ENCODE data around the gene RNF114. TPM values are rescaled to one million over a fixed set of nuclear protein-coding genes. Genes with fewer than 3 reads are reported as not detected.

RNF114 gene
- total RNA-seq, 1 experiment from 2014 or later, result 90.0 TPM

GRCh38 chr20:49909499-49910339, 26.5 kb upstream of the RNF114 start:
- TF ChIP-seq CTCF (conservative IDR thresholded peaks at IDR 0.05; ENCODE audit: low read depth, low read length), result 0 out of 2 replicates have a peak, but pooled peaks have one; percentile 16
- no peak for TF ChIP-seq EZH2 (IDR thresholded peaks at IDR 0.05; ENCODE audit: borderline replicate concordance, low read depth, low read length, poor library complexity, severe bottlenecking)
- intact Hi-C loops (cut with micrococcal nuclease; ENCODE audit: unreplicated experiment), result no loop called here
- CTCF ChIA-PET, result no interaction called here
- DNase-seq (ENCODE audit: low spot score), result no peak
- Histone ChIP-seq H3K9me3 (ENCODE audit: low read depth, low read length, poor library complexity, severe bottlenecking) (no peaks in the 10 kb centered on the region), H3K4me3 (ENCODE audit: low read depth, low read length, poor library complexity, severe bottlenecking) (no peak overlapping the region), H3K27me3 (replicated peaks; ENCODE audit: insufficient read depth, low read depth, low read length, poor library complexity) (no peaks in the 10 kb centered on the region), H3K36me3 (ENCODE audit: insufficient read depth, low read length, poor library complexity, severe bottlenecking) (peaks cover 20% of the 10 kb centered on the region), H3K4me1 (ENCODE audit: insufficient read depth, low read length, poor library complexity, severe bottlenecking) (peaks cover 8% of the 10 kb centered on the region), H3K27ac (ENCODE audit: low read depth, low read length, poor library complexity, severe bottlenecking) (no peak overlapping the region)
- no TSS peak for BruUV-seq (replicated peaks)
- POLR2A ChIA-PET (ENCODE audit: low non-redundant PET), result no interaction called here

- Histone ChIP-seq H3K27ac (ENCODE audit: low read depth, low read length, poor library complexity, severe bottlenecking) (no peak overlapping the region), H3K27me3 (replicated peaks; ENCODE audit: insufficient read depth, low read depth, low read length, poor library complexity) (no peaks in the 10 kb centered on the region), H3K9me3 (ENCODE audit: low read depth, low read length, poor library complexity, severe bottlenecking) (no peaks in the 10 kb centered on the region), H3K4me1 (ENCODE audit: insufficient read depth, low read length, poor library complexity, severe bottlenecking) (peaks cover 8% of the 10 kb centered on the region), H3K36me3 (ENCODE audit: insufficient read depth, low read length, poor library complexity, severe bottlenecking) (peaks cover 14% of the 10 kb centered on the region), H3K4me3 (ENCODE audit: low read depth, low read length, poor library complexity, severe bottlenecking) (no peak overlapping the region)
- DNase-seq (ENCODE audit: low spot score), result no peak
- TF ChIP-seq EZH2 (IDR thresholded peaks at IDR 0.05; ENCODE audit: borderline replicate concordance, low read depth, low read length, poor library complexity, severe bottlenecking), result no peak
- no peak for TF ChIP-seq CTCF (conservative IDR thresholded peaks at IDR 0.05; ENCODE audit: low read depth, low read length)
- intact Hi-C loops (cut with micrococcal nuclease; ENCODE audit: unreplicated experiment), result no loop called here
- CTCF ChIA-PET, result no interaction called here
- no TSS peak for BruUV-seq (replicated peaks)
- POLR2A ChIA-PET (ENCODE audit: low non-redundant PET), result no interaction called here
Measured at GRCh38 chr20:49910340-49910706, 25.9 kb upstream of the RNF114 start.

GRCh38 chr20:49913399-49914047, 22.7 kb upstream of the RNF114 start:
- no peaks in the 10 kb centered on the region for H3K27me3 ChIP-seq (replicated peaks; ENCODE audit: insufficient read depth, low read depth, low read length, poor library complexity)
- no peaks in the 10 kb centered on the region for H3K36me3 ChIP-seq (ENCODE audit: insufficient read depth, low read length, poor library complexity, severe bottlenecking)
- intact Hi-C loops (cut with micrococcal nuclease; ENCODE audit: unreplicated experiment), result no loop called here
- DNase-seq (ENCODE audit: low spot score), result no peak
- ChIA-PET POLR2A (ENCODE audit: low non-redundant PET) (no interaction called here), CTCF (no interaction called here)
- BruUV-seq (replicated peaks), result no TSS peak
- peaks cover 8% of the 10 kb centered on the region for H3K4me1 ChIP-seq (ENCODE audit: insufficient read depth, low read length, poor library complexity, severe bottlenecking)
- H3K4me3 ChIP-seq (ENCODE audit: low read depth, low read length, poor library complexity, severe bottlenecking), result no peak overlapping the region
- TF ChIP-seq EZH2 (IDR thresholded peaks at IDR 0.05; ENCODE audit: borderline replicate concordance, low read depth, low read length, poor library complexity, severe bottlenecking) (no peak), CTCF (conservative IDR thresholded peaks at IDR 0.05; ENCODE audit: low read depth, low read length) (no peak)
- no peak overlapping the region for H3K27ac ChIP-seq (ENCODE audit: low read depth, low read length, poor library complexity, severe bottlenecking)
- H3K9me3 ChIP-seq (ENCODE audit: low read depth, low read length, poor library complexity, severe bottlenecking), result no peaks in the 10 kb centered on the region
